ENCODE data around the gene MYO16. TPM values are rescaled to one million over a fixed set of nuclear protein-coding genes. Genes with fewer than 3 reads are reported as not detected.

MYO16 gene
- total and polyA plus RNA-seq, 2 experiments from 2014 or later, result 0.13 to 0.23 TPM

DNA sequence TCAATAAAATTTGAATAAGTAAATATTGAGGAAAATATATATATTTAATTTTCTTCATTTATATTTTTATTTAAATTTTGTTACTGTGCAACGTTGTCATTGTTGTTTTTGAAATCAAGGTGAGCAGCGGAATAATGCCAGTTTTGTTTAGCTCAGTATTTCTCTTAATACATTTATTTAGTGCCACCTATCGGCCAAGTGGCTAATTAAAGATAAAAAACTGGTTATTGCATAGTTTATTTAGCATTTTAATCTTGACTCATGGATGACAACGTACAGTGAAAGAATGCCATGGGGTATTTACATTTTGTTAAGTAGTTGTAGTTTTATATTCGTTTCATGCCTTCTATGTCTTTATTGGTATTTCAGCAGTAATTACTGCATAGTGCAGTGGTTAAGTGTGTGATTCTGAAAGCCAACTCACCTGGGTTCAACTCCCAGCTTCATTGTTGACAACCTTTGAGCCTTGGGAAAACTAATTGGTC, 265.9 kb downstream of the MYO16 start:
- Histone ChIP-seq H2AFZ (no peak overlapping the region), H3K4me1 (ENCODE audit: insufficient read depth) (no peaks in the 10 kb centered on the region), H3K4me2 (no peak overlapping the region), H3K27me3 (no peaks in the 10 kb centered on the region), H3K79me2 (no peaks in the 10 kb centered on the region), H3K27ac (no peak overlapping the region), H3K36me3 (replicated peaks; ENCODE audit: insufficient read depth, low read depth) (no peaks in the 10 kb centered on the region), H3K4me3 (no peak overlapping the region), H3K9me3 (ENCODE audit: low read depth) (no peaks in the 10 kb centered on the region), H4K20me1 (ENCODE audit: insufficient read depth, poor library complexity, severe bottlenecking) (no peaks in the 10 kb centered on the region), H3K9me2 (replicated peaks; ENCODE audit: insufficient read depth) (no peaks in the 10 kb centered on the region)
- TF ChIP-seq CTCF (IDR thresholded peaks at IDR 0.05; ENCODE audit: poor library complexity) (peak; percentile 77), EZH2phosphoT487 (IDR thresholded peaks at IDR 0.05; ENCODE audit: low read depth, severe bottlenecking, unreplicated experiment) (no peak)
- DNase-seq (ENCODE audit: low spot score), result peak; percentile 72
- WGBS (ENCODE audit: low lambda C conversion rate, missing lambda C conversion rate), result 18% methylated on average over 5 of the region's 5 CpGs

DNA sequence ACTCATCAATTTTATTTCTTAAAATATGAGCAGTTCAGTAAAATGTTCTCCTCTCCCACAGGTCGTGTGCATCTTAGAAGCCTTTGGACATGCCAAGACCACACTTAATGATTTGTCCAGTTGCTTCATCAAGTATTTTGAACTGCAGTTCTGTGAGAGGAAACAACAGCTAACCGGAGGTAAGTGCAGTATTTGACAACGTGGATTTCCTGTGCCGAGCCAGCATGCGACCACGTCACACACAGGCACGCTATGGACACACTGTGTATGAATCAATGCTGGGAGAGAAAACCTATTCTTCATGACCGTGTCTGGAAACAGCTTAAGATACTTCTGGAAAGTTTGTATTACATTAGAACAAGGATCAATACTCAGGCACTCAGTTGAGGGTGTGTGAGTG, 268.5 kb downstream of the MYO16 start:
- H3K9me2 ChIP-seq (replicated peaks; ENCODE audit: insufficient read depth), result no peaks in the 10 kb centered on the region
- H3K27me3 ChIP-seq, result no peaks in the 10 kb centered on the region
- H3K9me3 ChIP-seq (ENCODE audit: low read depth), result no peaks in the 10 kb centered on the region
- no peak overlapping the region for H3K4me2 ChIP-seq
- no peak overlapping the region for H2AFZ ChIP-seq
- no peak overlapping the region for H3K27ac ChIP-seq
- 82% methylated on average over 8 of the region's 8 CpGs for WGBS (ENCODE audit: low lambda C conversion rate, missing lambda C conversion rate)
- H3K36me3 ChIP-seq (replicated peaks; ENCODE audit: insufficient read depth, low read depth), result no peaks in the 10 kb centered on the region
- H3K4me3 ChIP-seq, result no peak overlapping the region
- no peaks in the 10 kb centered on the region for H4K20me1 ChIP-seq (ENCODE audit: insufficient read depth, poor library complexity, severe bottlenecking)
- no peak for TF ChIP-seq EZH2 (IDR thresholded peaks at IDR 0.05; ENCODE audit: borderline replicate concordance)
- TF ChIP-seq EZH2phosphoT487 (IDR thresholded peaks at IDR 0.05; ENCODE audit: low read depth, severe bottlenecking, unreplicated experiment), result no peak
- TF ChIP-seq CTCF (IDR thresholded peaks at IDR 0.05; ENCODE audit: poor library complexity), result no peak
- H3K4me1 ChIP-seq (ENCODE audit: insufficient read depth), result no peaks in the 10 kb centered on the region
- no peak for DNase-seq (ENCODE audit: low spot score)
- no peaks in the 10 kb centered on the region for H3K79me2 ChIP-seq

- no peak overlapping the region for H2AFZ ChIP-seq
- H3K4me1 ChIP-seq (ENCODE audit: insufficient read depth), result no peaks in the 10 kb centered on the region
- H3K27ac ChIP-seq, result no peak overlapping the region
- no peaks in the 10 kb centered on the region for H3K9me3 ChIP-seq (ENCODE audit: low read depth)
- no peaks in the 10 kb centered on the region for H3K27me3 ChIP-seq
- no peak for DNase-seq (ENCODE audit: low spot score)
- H3K4me2 ChIP-seq, result no peak overlapping the region
- no peaks in the 10 kb centered on the region for H3K36me3 ChIP-seq (replicated peaks; ENCODE audit: insufficient read depth, low read depth)
- H4K20me1 ChIP-seq (ENCODE audit: insufficient read depth, poor library complexity, severe bottlenecking), result no peaks in the 10 kb centered on the region
- no peaks in the 10 kb centered on the region for H3K9me2 ChIP-seq (replicated peaks; ENCODE audit: insufficient read depth)
- H3K4me3 ChIP-seq, result no peak overlapping the region
- no peaks in the 10 kb centered on the region for H3K79me2 ChIP-seq
- TF ChIP-seq CTCF (IDR thresholded peaks at IDR 0.05; ENCODE audit: poor library complexity) (no peak), EZH2 (IDR thresholded peaks at IDR 0.05; ENCODE audit: borderline replicate concordance) (no peak)
- WGBS (ENCODE audit: low lambda C conversion rate, missing lambda C conversion rate), result 87% methylated on average over 7 of the region's 7 CpGs
These were observed 273.2 kb downstream of the MYO16 start for GRCh38 chr13:108902405-108903155.

Measured in hepatocyte (in vitro differentiated cells).